ENCODE results near the gene NFX1.

Gene NFX1

GRCh38 chr9:33267151-33267767 is 23.1 kb upstream of the NFX1 start:
- no peak for DNase-seq

- DNase-seq, result no peak
Measured at GRCh38 chr9:33270146-33270545, 20.2 kb upstream of the NFX1 start.

GRCh38 chr9:33272061-33272460 is 18.3 kb upstream of the NFX1 start:
- no peak for DNase-seq

GRCh38 chr9:33273266-33273971 is 16.9 kb upstream of the NFX1 start:
- no peak for DNase-seq

- no peak for DNase-seq
Measured at GRCh38 chr9:33273972-33274328, 16.4 kb upstream of the NFX1 start.

- DNase-seq, result no peak
Measured at GRCh38 chr9:33277484-33277883, 12.8 kb upstream of the NFX1 start.

GRCh38 chr9:33285502-33285901 is 4.8 kb upstream of the NFX1 start:
- no peak for DNase-seq

GRCh38 chr9:33287087-33287490 is 3.2 kb upstream of the NFX1 start:
- peak; percentile 74 for DNase-seq

GRCh38 chr9:33288235-33288634 is 2.1 kb upstream of the NFX1 start:
- no peak for DNase-seq

- no peak for DNase-seq
Measured at GRCh38 chr9:33288828-33289483, 1.4 kb upstream of the NFX1 start.

- DNase-seq, result no peak
Measured at GRCh38 chr9:33289496-33289895, 820 bp upstream of the NFX1 start.

GRCh38 chr9:33289936-33290246 is 425 bp upstream of the NFX1 start:
- peak; percentile 68 for DNase-seq

- DNase-seq, result no peak
Measured at GRCh38 chr9:33291031-33291397, 698 bp downstream of the NFX1 start.

GRCh38 chr9:33291901-33292300 is 1.6 kb downstream of the NFX1 start:
- DNase-seq, result no peak

GRCh38 chr9:33293782-33294181 is 3.5 kb downstream of the NFX1 start:
- DNase-seq, result no peak

GRCh38 chr9:33294670-33295432 is 4.5 kb downstream of the NFX1 start:
- DNase-seq, result no peak

GRCh38 chr9:33295571-33295970 is 5.3 kb downstream of the NFX1 start:
- DNase-seq, result no peak

- DNase-seq, result peak; percentile 12
Measured at GRCh38 chr9:33297432-33297831, 7.1 kb downstream of the NFX1 start.

- no peak for DNase-seq
Measured at GRCh38 chr9:33300546-33300945, 10.2 kb downstream of the NFX1 start.

GRCh38 chr9:33304362-33304761 is 14.0 kb downstream of the NFX1 start:
- no peak for DNase-seq

- no peak for DNase-seq
Measured at GRCh38 chr9:33306037-33306436, 15.7 kb downstream of the NFX1 start.

GRCh38 chr9:33307067-33307466 is 16.8 kb downstream of the NFX1 start:
- no peak for DNase-seq

GRCh38 chr9:33309903-33310302 is 19.6 kb downstream of the NFX1 start:
- no peak for DNase-seq

- no peak for DNase-seq
Measured at GRCh38 chr9:33310748-33311147, 20.4 kb downstream of the NFX1 start.

Measured in NCI-H1105 (cell line).